Mucosa of descending colon (tissue), 3 donors: Measurements from ENCODE around the gene ZNF48. TPM values are rescaled to one million over a fixed set of nuclear protein-coding genes. Genes with fewer than 3 reads are reported as not detected.

Experiments
- ATAC-seq: fragments of 200-7000 bp; cut with Tn5 transposase; one replicate; pipeline ENCODE4 v1.9.1; 2020; ENCODE audit warnings: mild to moderate bottlenecking, moderate library complexity
- DNase-seq, 3 donors: peaks; one replicate each; pipeline ENCODE4 v3.0.0-alpha.2; 2020
- H3K36me3 ChIP-seq: fragments of 200-600 bp; one replicate; pipeline ENCODE4 v1.8.0; 2021; ENCODE audit warnings: low read depth, mild to moderate bottlenecking
- H3K4me1 ChIP-seq: fragments of 200-600 bp; one replicate; pipeline ENCODE4 v1.8.0; 2021; ENCODE audit warnings: low read depth, mild to moderate bottlenecking
- H3K4me3 ChIP-seq: fragments of 200-600 bp; one replicate; pipeline ENCODE4 v1.8.0; 2021; ENCODE audit warnings: mild to moderate bottlenecking
- H3K9me3 ChIP-seq: fragments of 200-600 bp; one replicate; pipeline ENCODE4 v1.8.0; 2021; ENCODE audit warnings: mild to moderate bottlenecking
- intact Hi-C, 2 donors: fragments of 100-400 bp; cut with DNase I in 1 of 2; cut with micrococcal nuclease in 1 of 2; formaldehyde crosslinking; loops; one replicate each; pipeline versions ENCODE4 v1.11.0 to v1.11.1; 2022; cut with DNase I, micrococcal nuclease
- total RNA-seq, 3 donors: library from RNA; stranded (reverse); fragmentation: NEBNext Ultra II Directional in 2 of 3; extraction: Animal tissue kit (Norgen Biotek cat#: 25700) in 2 of 3; gene quantifications; one replicate each; pipeline versions ENCODE4 v1.2.1 to v1.2.4, GENCODE V29; 2021 to 2023
- TF ChIP-seq, protein P1 (sequence below): fragments of 200-600 bp; IDR thresholded peaks from one replicate; pipeline ENCODE4 v1.8.0; 2022; ENCODE audit warnings: antibody characterized with exemption, mild to moderate bottlenecking
- donor health status: DM: no; HTN: no; CAD: no; lungs with moderate emphysema.
- donor health status: DM: no; HTN: no; CAD: no.
- donor health status: DM: no; HTN: yes; CAD: no.

ZNF48 gene
- total RNA-seq, 3 donors from 2014 or later = 6.5 to 13.7 (median 6.6) TPM

DNA sequence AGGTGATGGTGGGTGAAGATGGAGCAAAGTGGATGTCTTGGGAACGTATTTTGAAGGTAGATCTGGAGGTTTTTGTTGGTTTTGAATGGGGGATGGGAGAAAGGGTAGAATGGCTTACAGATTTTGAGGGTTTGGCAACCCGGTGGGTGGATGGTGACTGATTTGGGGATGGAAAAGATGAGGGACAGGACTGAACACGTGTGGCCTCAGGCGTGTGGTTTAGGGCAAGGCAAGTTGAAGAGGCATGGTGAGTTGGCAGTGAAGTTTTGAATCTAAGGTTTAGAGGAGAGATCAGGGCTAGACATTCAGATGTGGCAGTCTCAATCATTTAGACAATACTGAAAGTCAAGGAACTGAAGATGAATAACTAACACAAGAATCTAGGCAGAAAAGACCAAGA lies 39.6 kb downstream of the ZNF48 start:
- Histone ChIP-seq H3K9me3 (no peaks in the 10 kb centered on the region), H3K36me3 (no peaks in the 10 kb centered on the region), H3K4me3 (no peak overlapping the region), H3K4me1 (peaks cover 7% of the 10 kb centered on the region)
- TF ChIP-seq, protein P1, sequence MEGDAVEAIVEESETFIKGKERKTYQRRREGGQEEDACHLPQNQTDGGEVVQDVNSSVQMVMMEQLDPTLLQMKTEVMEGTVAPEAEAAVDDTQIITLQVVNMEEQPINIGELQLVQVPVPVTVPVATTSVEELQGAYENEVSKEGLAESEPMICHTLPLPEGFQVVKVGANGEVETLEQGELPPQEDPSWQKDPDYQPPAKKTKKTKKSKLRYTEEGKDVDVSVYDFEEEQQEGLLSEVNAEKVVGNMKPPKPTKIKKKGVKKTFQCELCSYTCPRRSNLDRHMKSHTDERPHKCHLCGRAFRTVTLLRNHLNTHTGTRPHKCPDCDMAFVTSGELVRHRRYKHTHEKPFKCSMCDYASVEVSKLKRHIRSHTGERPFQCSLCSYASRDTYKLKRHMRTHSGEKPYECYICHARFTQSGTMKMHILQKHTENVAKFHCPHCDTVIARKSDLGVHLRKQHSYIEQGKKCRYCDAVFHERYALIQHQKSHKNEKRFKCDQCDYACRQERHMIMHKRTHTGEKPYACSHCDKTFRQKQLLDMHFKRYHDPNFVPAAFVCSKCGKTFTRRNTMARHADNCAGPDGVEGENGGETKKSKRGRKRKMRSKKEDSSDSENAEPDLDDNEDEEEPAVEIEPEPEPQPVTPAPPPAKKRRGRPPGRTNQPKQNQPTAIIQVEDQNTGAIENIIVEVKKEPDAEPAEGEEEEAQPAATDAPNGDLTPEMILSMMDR = no peak
- ATAC-seq (no peak), DNase-seq (no peak)
- intact Hi-C loops = no loop called here

DNA sequence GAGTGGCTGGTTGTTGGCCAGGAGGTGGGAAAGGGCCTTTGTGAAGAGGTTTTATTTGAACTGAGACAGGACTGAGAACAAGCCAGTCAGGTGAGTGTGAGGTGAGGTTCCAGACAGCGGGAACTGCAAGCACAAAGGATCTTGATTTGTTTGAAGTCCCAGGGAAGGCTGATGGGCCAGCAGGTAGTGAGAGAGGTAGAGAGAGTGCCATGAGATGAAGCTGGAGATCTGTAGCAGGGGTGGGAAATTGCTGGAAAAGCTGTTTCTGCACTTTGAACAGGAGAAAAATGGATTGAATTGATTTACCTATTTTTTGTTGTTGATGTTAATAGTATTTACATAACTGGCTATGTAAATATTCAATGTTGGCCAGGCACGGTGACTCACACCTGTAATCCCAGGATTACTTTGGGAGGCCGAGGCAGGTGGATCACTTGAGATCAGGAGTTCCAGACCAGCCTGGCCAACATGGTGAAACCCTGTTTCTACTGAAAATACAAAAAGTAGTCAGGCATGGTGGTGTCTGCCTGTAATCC lies 42.4 kb downstream of the ZNF48 start:
- TF ChIP-seq, protein P1 = no peak
- no peaks in the 10 kb centered on the region for H3K9me3 ChIP-seq
- peak; percentile 77 for ATAC-seq
- no peaks in the 10 kb centered on the region for H3K4me1 ChIP-seq
- intact Hi-C loops = no loop called here
- H3K36me3 ChIP-seq = no peaks in the 10 kb centered on the region
- no peak overlapping the region for H3K4me3 ChIP-seq
- DNase-seq = no peak

DNA sequence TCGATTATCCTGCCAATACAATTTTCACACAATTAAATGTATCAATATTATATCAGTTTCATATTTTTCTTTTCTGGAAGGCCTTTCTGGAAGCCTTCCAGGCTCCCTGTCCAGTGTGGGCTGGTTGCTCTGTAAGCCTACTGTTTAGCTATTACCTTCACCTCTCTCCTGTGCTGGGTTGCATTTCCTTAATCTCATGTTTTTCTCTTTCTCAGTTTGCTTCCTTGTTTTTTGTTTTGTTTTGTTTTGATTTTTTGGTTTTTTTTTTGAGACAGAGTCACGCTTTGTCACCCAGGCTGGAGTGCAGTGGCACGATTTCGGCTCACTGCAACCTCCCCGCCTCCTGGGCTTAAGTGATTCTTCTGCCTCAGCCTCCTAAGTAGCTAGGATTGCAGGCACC lies 43.6 kb downstream of the ZNF48 start:
- Histone ChIP-seq H3K9me3 (no peaks in the 10 kb centered on the region), H3K4me3 (no peak overlapping the region), H3K36me3 (no peaks in the 10 kb centered on the region), H3K4me1 (peaks cover 8% of the 10 kb centered on the region)
- intact Hi-C loops = no loop called here
- DNase-seq = no peak
- ATAC-seq = no peak
- TF ChIP-seq, protein P1 = no peak

DNA sequence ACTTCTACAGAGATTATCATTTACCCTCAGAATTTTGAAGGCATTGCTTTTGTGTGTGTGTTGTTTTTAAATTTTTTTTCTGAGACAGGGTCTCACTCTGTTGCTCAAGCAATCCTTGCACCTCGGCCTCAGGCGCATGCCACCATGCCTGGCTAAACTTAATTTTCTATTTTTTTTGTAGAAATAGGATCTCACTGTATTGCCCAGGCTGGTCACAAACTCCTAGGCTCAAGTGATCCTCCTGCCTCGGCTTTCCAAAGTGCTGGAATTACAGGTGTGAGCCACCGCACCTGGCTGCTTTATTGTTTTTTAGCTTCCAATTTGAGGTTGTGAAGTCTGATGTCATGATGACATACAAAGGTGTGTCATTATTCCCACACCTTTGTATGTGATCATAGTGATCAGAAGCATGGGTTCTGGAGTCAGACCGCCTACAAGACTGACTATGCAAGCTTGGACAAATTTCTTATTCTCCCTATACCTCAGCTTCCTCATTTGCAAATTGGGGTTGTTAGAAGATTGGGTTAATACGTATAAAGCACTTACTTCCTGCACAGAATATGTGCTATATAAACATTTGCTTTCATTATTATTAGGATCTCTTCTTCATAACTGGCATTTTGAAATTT lies 44.6 kb downstream of the ZNF48 start:
- TF ChIP-seq, protein P1 = no peak
- intact Hi-C loops = no loop called here
- Histone ChIP-seq H3K4me3 (no peak overlapping the region), H3K9me3 (no peaks in the 10 kb centered on the region), H3K36me3 (no peaks in the 10 kb centered on the region), H3K4me1 (peaks cover 17% of the 10 kb centered on the region)
- DNase-seq = no peak
- peak; percentile 35 for ATAC-seq

DNA sequence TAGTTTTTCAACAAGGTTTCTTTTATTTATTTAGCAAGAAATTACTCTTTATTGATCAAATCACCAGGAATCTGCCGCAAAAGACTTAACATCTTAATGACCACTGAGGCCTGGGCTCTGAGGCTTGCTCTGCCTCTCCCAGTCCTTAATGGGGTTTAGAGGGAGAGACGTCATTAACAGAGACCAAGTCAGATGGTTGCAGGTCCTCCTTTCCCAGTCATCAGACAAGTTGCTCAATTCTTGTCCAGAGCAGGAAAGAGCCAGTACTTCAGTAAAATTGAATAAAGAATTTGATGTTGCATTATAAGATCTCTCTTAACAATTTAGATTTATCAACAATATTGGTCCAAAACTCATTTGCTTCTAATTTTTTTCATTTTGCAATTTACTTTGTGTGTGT lies 48.4 kb downstream of the ZNF48 start:
- Histone ChIP-seq H3K9me3 (no peaks in the 10 kb centered on the region), H3K36me3 (no peaks in the 10 kb centered on the region), H3K4me1 (peaks cover 29% of the 10 kb centered on the region), H3K4me3 (no peak overlapping the region)
- DNase-seq (no peak), ATAC-seq (no peak)
- TF ChIP-seq, protein P1 = no peak
- intact Hi-C loops = no loop called here
